HepG2 (cell line): ENCODE measurements around the gene SSTR5. TPM values are rescaled to one million over a fixed set of nuclear protein-coding genes. Genes with fewer than 3 reads are reported as not detected.
A peak's percentile ranks its signal among the peaks of the same experiment; 100 is the strongest.

Source experiments
- KLF12 ChIP-seq: sonication (generic); formaldehyde crosslinking; IDR thresholded peaks from 2 replicates; pipeline ENCODE4 v1.4.0; 2020; ENCODE audit warnings: missing genetic modification reagents, borderline replicate concordance
- KLF6 ChIP-seq: IDR thresholded peaks from 2 replicates; pipeline ENCODE4 v1.8.0; 2016; ENCODE audit warnings: missing biosample characterization, missing genetic modification reagents
- MEIS2 ChIP-seq: sonication (generic); formaldehyde crosslinking; IDR thresholded peaks from 2 replicates; pipeline ENCODE4 v1.9.0; 2021; ENCODE audit warnings: mild to moderate bottlenecking, missing genetic modification reagents
- NR2F2 ChIP-seq: IDR thresholded peaks from 2 replicates; pipeline ENCODE4 v1.6.1; 2012; ENCODE audit warnings: low read depth, inconsistent platforms, borderline replicate concordance
- PHF21A ChIP-seq: sonication (generic); formaldehyde crosslinking; IDR thresholded peaks from 2 replicates; pipeline ENCODE4 v1.5.0; 2020; ENCODE audit warnings: mild to moderate bottlenecking, missing genetic modification reagents
- SMYD3 ChIP-seq: sonication (generic); formaldehyde crosslinking; IDR thresholded peaks from 2 replicates; pipeline ENCODE4 v1.8.1; 2023; ENCODE audit warnings: mild to moderate bottlenecking, missing genetic modification reagents
- SOX13 ChIP-seq, 3 experiments: fragments of 450-650 bp in 1 of 3; sonication (generic) in 1 of 3; formaldehyde crosslinking in 1 of 3; IDR thresholded peaks in 2 of 3; conservative IDR thresholded peaks in 1 of 3; 2 replicates each; pipeline versions ENCODE4 v1.5.0 to v1.6.1; 2016 to 2020; ENCODE audit warnings: antibody characterized with exemption in 1 of 3, mild to moderate bottlenecking in 1 of 3, missing compliant biosample characterization in 1 of 3, missing genetic modification reagents in 1 of 3, moderate library complexity in 1 of 3
- SOX5 ChIP-seq: IDR thresholded peaks from 2 replicates; pipeline ENCODE4 v1.6.1; 2016; ENCODE audit warnings: borderline replicate concordance
- SYNCRIP ChIP-seq: fragments of 200-400 bp; formaldehyde crosslinking; IDR thresholded peaks from 2 replicates; pipeline ENCODE4 v1.6.1; 2018; ENCODE audit warnings: mild to moderate bottlenecking, low read depth, low read length; ENCODE audit not compliant: insufficient read depth
- ZFP90 ChIP-seq: sonication (generic); formaldehyde crosslinking; IDR thresholded peaks from 2 replicates; pipeline ENCODE4 v1.8.0; 2022; ENCODE audit warnings: missing genetic modification reagents, mild to moderate bottlenecking, inconsistent platforms, borderline replicate concordance
- ZNF17 ChIP-seq: sonication (generic); formaldehyde crosslinking; IDR thresholded peaks from 2 replicates; pipeline ENCODE4 v1.5.0; 2020; ENCODE audit warnings: mild to moderate bottlenecking, missing genetic modification reagents
- ZNF354B ChIP-seq: sonication (generic); formaldehyde crosslinking; IDR thresholded peaks from 2 replicates; pipeline ENCODE4 v1.8.0; 2022; ENCODE audit warnings: mild to moderate bottlenecking, missing genetic modification reagents
- ZNF549 ChIP-seq: sonication (generic); formaldehyde crosslinking; IDR thresholded peaks from 2 replicates; pipeline ENCODE4 v1.5.0; 2020; ENCODE audit warnings: missing genetic modification reagents
- polyA plus RNA-seq, 8 experiments: library from polyadenylated mRNA; depleted of rRNA in 3 of 8; stranded (reverse) in 7 of 8; unstranded in 1 of 8; fragments of >200 nt; fragmentation: Illumina TruSeq in 4 of 8; extraction: Trizol in 4 of 8; gene quantifications; 2 replicates each; pipeline versions ENCODE4 v1.2.1 to v1.2.3, GENCODE V29; 2011 to 2016; ENCODE audit warnings: low read depth in 4 of 8, missing spikeins in 1 of 8, mixed read lengths in 1 of 8; ENCODE audit not compliant: insufficient read depth in 1 of 8
- total RNA-seq, 5 experiments: library from RNA; depleted of rRNA; stranded (reverse); fragments of >200 nt; fragmentation: Illumina TruSeq; extraction: Trizol; gene quantifications; 2 replicates each; pipeline ENCODE4 v1.2.3, GENCODE V29; 2016; ENCODE audit warnings: low read depth in 1 of 5
- TF ChIP-seq, protein P1 (sequence below): sonication (generic); formaldehyde crosslinking; IDR thresholded peaks from 2 replicates; pipeline ENCODE4 v1.4.0; 2020; ENCODE audit warnings: missing genetic modification reagents, borderline replicate concordance
- TF ChIP-seq, protein P2 (sequence below): sonication (generic); formaldehyde crosslinking; IDR thresholded peaks from 2 replicates; pipeline ENCODE4 v1.4.0; 2020; ENCODE audit warnings: missing genetic modification reagents, mild to moderate bottlenecking, borderline replicate concordance
- TF ChIP-seq, protein P3 (sequence below): sonication (generic); formaldehyde crosslinking; IDR thresholded peaks from 2 replicates; pipeline ENCODE4 v1.9.0; 2022; ENCODE audit warnings: missing genetic modification reagents, mild to moderate bottlenecking, borderline replicate concordance
- TF ChIP-seq, protein P4 (sequence below): sonication (generic); formaldehyde crosslinking; IDR thresholded peaks from 2 replicates; pipeline ENCODE4 v1.4.0; 2020; ENCODE audit warnings: missing genetic modification reagents
- TF ChIP-seq, protein P5 (sequence below): sonication (generic); formaldehyde crosslinking; IDR thresholded peaks from 2 replicates; pipeline ENCODE4 v1.4.0; 2020; ENCODE audit warnings: missing genetic modification reagents, low read depth, mild to moderate bottlenecking, borderline replicate concordance

SSTR5 gene
- total and polyA plus RNA-seq, 2 of the 13 experiments (the other 11 are each of a cell fraction or from before 2014, with no cell fraction given) = 0.20 to 0.49 TPM

- TF ChIP-seq ZFP90 (no peak), KLF12 (CRISPR knock-in tag) (no peak), ZNF354B (CRISPR knock-in tag) (no peak), ZNF549 (CRISPR knock-in tag) (no peak), SOX13 (IDR thresholded peaks at IDR 0.05) (no peak), SOX13 (CRISPR knock-in tag; conservative IDR thresholded peaks at IDR 0.05 in 1 of 2, IDR thresholded peaks at IDR 0.05 in 1 of 2) (peak in 1 of 2 experiments; percentile 45; a peak in 1 of 4 replicates), MEIS2 (CRISPR knock-in tag) (no peak), KLF6 (CRISPR knock-in tag) (no peak), ZNF17 (CRISPR knock-in tag) (no peak), SYNCRIP (no peak), SMYD3 (CRISPR knock-in tag) (no peak), NR2F2 (peak; percentile 60; the same call in 1 of the 2 replicates), PHF21A (CRISPR knock-in tag) (no peak), SOX5 (CRISPR knock-in tag) (peak; percentile 12; the same call in 1 of the 2 replicates)
- TF ChIP-seq, protein P1, sequence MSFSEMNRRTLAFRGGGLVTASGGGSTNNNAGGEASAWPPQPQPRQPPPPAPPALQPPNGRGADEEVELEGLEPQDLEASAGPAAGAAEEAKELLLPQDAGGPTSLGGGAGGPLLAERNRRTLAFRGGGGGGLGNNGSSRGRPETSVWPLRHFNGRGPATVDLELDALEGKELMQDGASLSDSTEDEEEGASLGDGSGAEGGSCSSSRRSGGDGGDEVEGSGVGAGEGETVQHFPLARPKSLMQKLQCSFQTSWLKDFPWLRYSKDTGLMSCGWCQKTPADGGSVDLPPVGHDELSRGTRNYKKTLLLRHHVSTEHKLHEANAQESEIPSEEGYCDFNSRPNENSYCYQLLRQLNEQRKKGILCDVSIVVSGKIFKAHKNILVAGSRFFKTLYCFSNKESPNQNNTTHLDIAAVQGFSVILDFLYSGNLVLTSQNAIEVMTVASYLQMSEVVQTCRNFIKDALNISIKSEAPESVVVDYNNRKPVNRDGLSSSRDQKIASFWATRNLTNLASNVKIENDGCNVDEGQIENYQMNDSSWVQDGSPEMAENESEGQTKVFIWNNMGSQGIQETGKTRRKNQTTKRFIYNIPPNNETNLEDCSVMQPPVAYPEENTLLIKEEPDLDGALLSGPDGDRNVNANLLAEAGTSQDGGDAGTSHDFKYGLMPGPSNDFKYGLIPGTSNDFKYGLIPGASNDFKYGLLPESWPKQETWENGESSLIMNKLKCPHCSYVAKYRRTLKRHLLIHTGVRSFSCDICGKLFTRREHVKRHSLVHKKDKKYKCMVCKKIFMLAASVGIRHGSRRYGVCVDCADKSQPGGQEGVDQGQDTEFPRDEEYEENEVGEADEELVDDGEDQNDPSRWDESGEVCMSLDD = no peak
- TF ChIP-seq, protein P2, sequence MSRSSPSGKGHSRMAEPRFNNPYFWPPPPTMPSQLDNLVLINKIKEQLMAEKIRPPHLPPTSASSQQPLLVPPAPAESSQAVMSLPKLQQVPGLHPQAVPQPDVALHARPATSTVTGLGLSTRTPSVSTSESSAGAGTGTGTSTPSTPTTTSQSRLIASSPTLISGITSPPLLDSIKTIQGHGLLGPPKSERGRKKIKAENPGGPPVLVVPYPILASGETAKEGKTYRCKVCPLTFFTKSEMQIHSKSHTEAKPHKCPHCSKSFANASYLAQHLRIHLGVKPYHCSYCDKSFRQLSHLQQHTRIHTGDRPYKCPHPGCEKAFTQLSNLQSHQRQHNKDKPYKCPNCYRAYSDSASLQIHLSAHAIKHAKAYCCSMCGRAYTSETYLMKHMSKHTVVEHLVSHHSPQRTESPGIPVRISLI (CRISPR knock-in tag) = no peak
- TF ChIP-seq, protein P3, sequence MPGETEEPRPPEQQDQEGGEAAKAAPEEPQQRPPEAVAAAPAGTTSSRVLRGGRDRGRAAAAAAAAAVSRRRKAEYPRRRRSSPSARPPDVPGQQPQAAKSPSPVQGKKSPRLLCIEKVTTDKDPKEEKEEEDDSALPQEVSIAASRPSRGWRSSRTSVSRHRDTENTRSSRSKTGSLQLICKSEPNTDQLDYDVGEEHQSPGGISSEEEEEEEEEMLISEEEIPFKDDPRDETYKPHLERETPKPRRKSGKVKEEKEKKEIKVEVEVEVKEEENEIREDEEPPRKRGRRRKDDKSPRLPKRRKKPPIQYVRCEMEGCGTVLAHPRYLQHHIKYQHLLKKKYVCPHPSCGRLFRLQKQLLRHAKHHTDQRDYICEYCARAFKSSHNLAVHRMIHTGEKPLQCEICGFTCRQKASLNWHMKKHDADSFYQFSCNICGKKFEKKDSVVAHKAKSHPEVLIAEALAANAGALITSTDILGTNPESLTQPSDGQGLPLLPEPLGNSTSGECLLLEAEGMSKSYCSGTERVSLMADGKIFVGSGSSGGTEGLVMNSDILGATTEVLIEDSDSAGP (CRISPR knock-in tag) = peak; percentile 24; the same call in 1 of the 2 replicates
- TF ChIP-seq, protein P4, sequence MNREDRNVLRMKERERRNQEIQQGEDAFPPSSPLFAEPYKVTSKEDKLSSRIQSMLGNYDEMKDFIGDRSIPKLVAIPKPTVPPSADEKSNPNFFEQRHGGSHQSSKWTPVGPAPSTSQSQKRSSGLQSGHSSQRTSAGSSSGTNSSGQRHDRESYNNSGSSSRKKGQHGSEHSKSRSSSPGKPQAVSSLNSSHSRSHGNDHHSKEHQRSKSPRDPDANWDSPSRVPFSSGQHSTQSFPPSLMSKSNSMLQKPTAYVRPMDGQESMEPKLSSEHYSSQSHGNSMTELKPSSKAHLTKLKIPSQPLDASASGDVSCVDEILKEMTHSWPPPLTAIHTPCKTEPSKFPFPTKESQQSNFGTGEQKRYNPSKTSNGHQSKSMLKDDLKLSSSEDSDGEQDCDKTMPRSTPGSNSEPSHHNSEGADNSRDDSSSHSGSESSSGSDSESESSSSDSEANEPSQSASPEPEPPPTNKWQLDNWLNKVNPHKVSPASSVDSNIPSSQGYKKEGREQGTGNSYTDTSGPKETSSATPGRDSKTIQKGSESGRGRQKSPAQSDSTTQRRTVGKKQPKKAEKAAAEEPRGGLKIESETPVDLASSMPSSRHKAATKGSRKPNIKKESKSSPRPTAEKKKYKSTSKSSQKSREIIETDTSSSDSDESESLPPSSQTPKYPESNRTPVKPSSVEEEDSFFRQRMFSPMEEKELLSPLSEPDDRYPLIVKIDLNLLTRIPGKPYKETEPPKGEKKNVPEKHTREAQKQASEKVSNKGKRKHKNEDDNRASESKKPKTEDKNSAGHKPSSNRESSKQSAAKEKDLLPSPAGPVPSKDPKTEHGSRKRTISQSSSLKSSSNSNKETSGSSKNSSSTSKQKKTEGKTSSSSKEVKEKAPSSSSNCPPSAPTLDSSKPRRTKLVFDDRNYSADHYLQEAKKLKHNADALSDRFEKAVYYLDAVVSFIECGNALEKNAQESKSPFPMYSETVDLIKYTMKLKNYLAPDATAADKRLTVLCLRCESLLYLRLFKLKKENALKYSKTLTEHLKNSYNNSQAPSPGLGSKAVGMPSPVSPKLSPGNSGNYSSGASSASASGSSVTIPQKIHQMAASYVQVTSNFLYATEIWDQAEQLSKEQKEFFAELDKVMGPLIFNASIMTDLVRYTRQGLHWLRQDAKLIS (CRISPR knock-in tag) = no peak
- TF ChIP-seq, protein P5, sequence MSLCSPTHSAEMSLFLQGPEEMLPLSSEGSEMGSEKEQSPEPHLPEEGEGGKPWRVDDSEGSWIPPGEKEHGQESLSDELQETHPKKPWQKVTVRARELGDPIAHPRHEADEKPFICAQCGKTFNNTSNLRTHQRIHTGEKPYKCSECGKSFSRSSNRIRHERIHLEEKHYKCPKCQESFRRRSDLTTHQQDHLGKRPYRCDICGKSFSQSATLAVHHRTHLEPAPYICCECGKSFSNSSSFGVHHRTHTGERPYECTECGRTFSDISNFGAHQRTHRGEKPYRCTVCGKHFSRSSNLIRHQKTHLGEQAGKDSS (CRISPR knock-in tag) = no peak
Measured at GRCh38 chr16:1112506-1113184, 40.1 kb downstream of the SSTR5 start (continued).
